HFFc6 (cell line): ENCODE measurements around the gene FOXO1. TPM values are rescaled to one million over a fixed set of nuclear protein-coding genes. Genes with fewer than 3 reads are reported as not detected.

ENCODE experiments used
- DNase-seq: peaks from one replicate; pipeline ENCODE4 v3.0.0-alpha.2; 2018
- H3K27ac Mint-ChIP-seq: 2 replicates; pipeline ENCODE4 v1.8.0; 2020; ENCODE audit warnings: mild to moderate bottlenecking, mixed read lengths
- H3K27me3 Mint-ChIP-seq: 2 replicates; pipeline ENCODE4 v1.8.0; 2021; ENCODE audit warnings: mild to moderate bottlenecking, moderate library complexity, mixed read lengths; ENCODE audit not compliant: insufficient read depth
- H3K36me3 Mint-ChIP-seq: 2 replicates; pipeline ENCODE4 v1.8.0; 2021; ENCODE audit warnings: low read depth, mixed read lengths
- H3K4me1 Mint-ChIP-seq: 2 replicates; pipeline ENCODE4 v1.8.0; 2020; ENCODE audit warnings: low read depth, mixed read lengths
- H3K4me3 Mint-ChIP-seq: 2 replicates; pipeline ENCODE4 v1.8.0; 2020; ENCODE audit warnings: mild to moderate bottlenecking, moderate library complexity, mixed read lengths
- H3K9me3 Mint-ChIP-seq: 2 replicates; pipeline ENCODE4 v1.8.0; 2020; ENCODE audit warnings: mild to moderate bottlenecking, mixed read lengths
- CTCF ChIP-seq: fragments of 200-600 bp; sonication (generic); IDR thresholded peaks from 2 replicates; pipeline ENCODE4 v1.5.0; 2021; ENCODE audit warnings: antibody characterized with exemption, mild to moderate bottlenecking
- total RNA-seq, 6 experiments: library from RNA; stranded (reverse); fragmentation: NEBNext Ultra II Directional; extraction: Animal tissue kit (Norgen Biotek cat#: 25700); gene quantifications; 2 replicates in 1 of 6; 3 replicates in 5 of 6; pipeline ENCODE4 v1.2.3, GENCODE V29; 2021

FOXO1 gene
- total RNA-seq, 6 experiments from 2014 or later: 0.48 to 1.1 (median 0.63) TPM

- Mint-ChIP-seq H3K4me3 (no peak overlapping the region), H3K27ac (no peak overlapping the region), H3K4me1 (peaks cover 12% of the 10 kb centered on the region; the same call in 1 of the 2 replicates), H3K9me3 (no peaks in the 10 kb centered on the region), H3K27me3 (no peaks in the 10 kb centered on the region; the same call in 1 of the 2 replicates), H3K36me3 (no peaks in the 10 kb centered on the region)
- TF ChIP-seq CTCF: no peak
- DNase-seq: no peak
These were observed 26.2 kb downstream of the FOXO1 start for GRCh38 chr13:40640202-40640601.

- H3K4me1 Mint-ChIP-seq: peaks cover 9% of the 10 kb centered on the region; the same call in 1 of the 2 replicates
- H3K27ac Mint-ChIP-seq: peak overlapping the region; percentile 21; the same call in 1 of the 2 replicates
- H3K9me3 Mint-ChIP-seq: no peaks in the 10 kb centered on the region
- H3K36me3 Mint-ChIP-seq: no peaks in the 10 kb centered on the region
- no peak overlapping the region for H3K4me3 Mint-ChIP-seq
- DNase-seq: no peak
- no peaks in the 10 kb centered on the region; the same call in 1 of the 2 replicates for H3K27me3 Mint-ChIP-seq
- no peak for TF ChIP-seq CTCF
These were observed 27.2 kb downstream of the FOXO1 start for GRCh38 chr13:40639221-40639681.

GRCh38 chr13:40637643-40638042, 28.8 kb downstream of the FOXO1 start:
- DNase-seq: no peak
- no peaks in the 10 kb centered on the region; the same call in 1 of the 2 replicates for H3K27me3 Mint-ChIP-seq
- no peak overlapping the region for H3K4me3 Mint-ChIP-seq
- no peaks in the 10 kb centered on the region for H3K9me3 Mint-ChIP-seq
- no peak for TF ChIP-seq CTCF
- no peak overlapping the region for H3K27ac Mint-ChIP-seq
- no peaks in the 10 kb centered on the region for H3K36me3 Mint-ChIP-seq
- peaks cover 7% of the 10 kb centered on the region; the same call in 1 of the 2 replicates for H3K4me1 Mint-ChIP-seq

GRCh38 chr13:40635315-40635995, 31.0 kb downstream of the FOXO1 start:
- no peak overlapping the region for H3K27ac Mint-ChIP-seq
- H3K4me3 Mint-ChIP-seq: no peak overlapping the region
- no peaks in the 10 kb centered on the region; the same call in 1 of the 2 replicates for H3K27me3 Mint-ChIP-seq
- H3K36me3 Mint-ChIP-seq: no peaks in the 10 kb centered on the region
- H3K9me3 Mint-ChIP-seq: no peaks in the 10 kb centered on the region
- no peak for DNase-seq
- TF ChIP-seq CTCF: no peak
- peaks cover 7% of the 10 kb centered on the region; the same call in 1 of the 2 replicates for H3K4me1 Mint-ChIP-seq

GRCh38 chr13:40632915-40633314, 33.5 kb downstream of the FOXO1 start:
- DNase-seq: no peak
- no peaks in the 10 kb centered on the region; the same call in 1 of the 2 replicates for H3K27me3 Mint-ChIP-seq
- H3K4me1 Mint-ChIP-seq: no peaks in the 10 kb centered on the region

More at GRCh38 chr13:40632915-40633314, 33.5 kb downstream of the FOXO1 start:
- Mint-ChIP-seq H3K36me3 (no peaks in the 10 kb centered on the region), H3K4me3 (no peak overlapping the region), H3K9me3 (no peaks in the 10 kb centered on the region), H3K27ac (no peak overlapping the region)
- TF ChIP-seq CTCF: no peak
